Liver (tissue), 3 donors: ENCODE results near the gene TTLL7.

Source experiments
- EGR1 ChIP-seq, 2 donors: IDR thresholded peaks; 2 replicates each; pipeline ENCODE4 v1.6.1; 2016 to 2018; ENCODE audit warnings: antibody characterized with exemption in 2 of 2, low read depth in 2 of 2
- FOXA1 ChIP-seq: IDR thresholded peaks from 2 replicates; pipeline ENCODE4 v1.6.1; 2016; ENCODE audit warnings: antibody characterized with exemption
- YY1 ChIP-seq: IDR thresholded peaks from 2 replicates; pipeline ENCODE4 v1.6.1; 2016; ENCODE audit warnings: antibody characterized with exemption, mild to moderate bottlenecking
- TF ChIP-seq, protein P1 (sequence below): fragments of 150-350 bp; IDR thresholded peaks from 2 replicates; pipeline ENCODE4 v1.5.1; 2017; ENCODE audit warnings: improper control_type of control experiment, low read depth, low read length; ENCODE audit not compliant: missing input control
- TF ChIP-seq, protein P2 (sequence below): IDR thresholded peaks from 2 replicates; pipeline ENCODE4 v1.6.1; 2016; ENCODE audit warnings: antibody characterized with exemption
- TF ChIP-seq, protein P3 (sequence below): IDR thresholded peaks from 2 replicates; pipeline ENCODE4 v1.6.1; 2016; ENCODE audit warnings: antibody characterized with exemption
- TF ChIP-seq, protein P4 (sequence below): IDR thresholded peaks from 2 replicates; pipeline ENCODE4 v1.6.1; 2016; ENCODE audit warnings: antibody characterized with exemption
- TF ChIP-seq, protein P5 (sequence below): IDR thresholded peaks from 2 replicates; pipeline ENCODE4 v1.6.1; 2016; ENCODE audit warnings: antibody characterized with exemption, mild to moderate bottlenecking
- donor health status: healthy.
- donor health status: healthy.

DNA sequence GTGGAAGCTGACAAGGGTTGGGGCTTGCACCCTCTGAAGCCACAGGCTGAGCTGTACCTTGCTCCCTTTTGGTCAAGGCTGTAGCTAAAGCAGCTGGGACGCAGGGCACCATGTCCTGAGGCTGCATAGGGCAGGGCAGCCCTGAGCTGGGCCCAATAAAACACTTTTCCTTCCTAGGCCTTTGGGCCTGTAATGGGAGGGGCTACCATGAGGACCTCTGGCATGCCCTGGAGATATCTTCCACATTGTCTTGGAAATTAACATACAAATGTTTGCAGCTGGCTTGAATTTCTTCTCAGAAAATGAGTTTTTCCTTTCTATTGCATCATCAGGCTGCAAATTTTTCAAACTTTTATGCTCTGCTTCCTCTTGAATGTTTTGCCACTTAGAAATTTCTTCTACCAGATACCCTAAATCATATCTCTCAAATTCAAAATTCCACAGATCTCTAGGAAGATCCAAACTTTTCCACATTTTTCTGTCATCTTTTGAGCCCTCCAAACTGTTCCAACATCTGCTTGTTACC, 32.9 kb upstream of the TTLL7 start:
- TF ChIP-seq, protein P1, sequence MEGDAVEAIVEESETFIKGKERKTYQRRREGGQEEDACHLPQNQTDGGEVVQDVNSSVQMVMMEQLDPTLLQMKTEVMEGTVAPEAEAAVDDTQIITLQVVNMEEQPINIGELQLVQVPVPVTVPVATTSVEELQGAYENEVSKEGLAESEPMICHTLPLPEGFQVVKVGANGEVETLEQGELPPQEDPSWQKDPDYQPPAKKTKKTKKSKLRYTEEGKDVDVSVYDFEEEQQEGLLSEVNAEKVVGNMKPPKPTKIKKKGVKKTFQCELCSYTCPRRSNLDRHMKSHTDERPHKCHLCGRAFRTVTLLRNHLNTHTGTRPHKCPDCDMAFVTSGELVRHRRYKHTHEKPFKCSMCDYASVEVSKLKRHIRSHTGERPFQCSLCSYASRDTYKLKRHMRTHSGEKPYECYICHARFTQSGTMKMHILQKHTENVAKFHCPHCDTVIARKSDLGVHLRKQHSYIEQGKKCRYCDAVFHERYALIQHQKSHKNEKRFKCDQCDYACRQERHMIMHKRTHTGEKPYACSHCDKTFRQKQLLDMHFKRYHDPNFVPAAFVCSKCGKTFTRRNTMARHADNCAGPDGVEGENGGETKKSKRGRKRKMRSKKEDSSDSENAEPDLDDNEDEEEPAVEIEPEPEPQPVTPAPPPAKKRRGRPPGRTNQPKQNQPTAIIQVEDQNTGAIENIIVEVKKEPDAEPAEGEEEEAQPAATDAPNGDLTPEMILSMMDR: no peak
- TF ChIP-seq, protein P2, sequence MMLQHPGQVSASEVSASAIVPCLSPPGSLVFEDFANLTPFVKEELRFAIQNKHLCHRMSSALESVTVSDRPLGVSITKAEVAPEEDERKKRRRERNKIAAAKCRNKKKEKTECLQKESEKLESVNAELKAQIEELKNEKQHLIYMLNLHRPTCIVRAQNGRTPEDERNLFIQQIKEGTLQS: no peak
- TF ChIP-seq, protein P3, sequence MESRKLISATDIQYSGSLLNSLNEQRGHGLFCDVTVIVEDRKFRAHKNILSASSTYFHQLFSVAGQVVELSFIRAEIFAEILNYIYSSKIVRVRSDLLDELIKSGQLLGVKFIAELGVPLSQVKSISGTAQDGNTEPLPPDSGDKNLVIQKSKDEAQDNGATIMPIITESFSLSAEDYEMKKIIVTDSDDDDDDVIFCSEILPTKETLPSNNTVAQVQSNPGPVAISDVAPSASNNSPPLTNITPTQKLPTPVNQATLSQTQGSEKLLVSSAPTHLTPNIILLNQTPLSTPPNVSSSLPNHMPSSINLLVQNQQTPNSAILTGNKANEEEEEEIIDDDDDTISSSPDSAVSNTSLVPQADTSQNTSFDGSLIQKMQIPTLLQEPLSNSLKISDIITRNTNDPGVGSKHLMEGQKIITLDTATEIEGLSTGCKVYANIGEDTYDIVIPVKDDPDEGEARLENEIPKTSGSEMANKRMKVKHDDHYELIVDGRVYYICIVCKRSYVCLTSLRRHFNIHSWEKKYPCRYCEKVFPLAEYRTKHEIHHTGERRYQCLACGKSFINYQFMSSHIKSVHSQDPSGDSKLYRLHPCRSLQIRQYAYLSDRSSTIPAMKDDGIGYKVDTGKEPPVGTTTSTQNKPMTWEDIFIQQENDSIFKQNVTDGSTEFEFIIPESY: no peak
- TF ChIP-seq, protein P4, sequence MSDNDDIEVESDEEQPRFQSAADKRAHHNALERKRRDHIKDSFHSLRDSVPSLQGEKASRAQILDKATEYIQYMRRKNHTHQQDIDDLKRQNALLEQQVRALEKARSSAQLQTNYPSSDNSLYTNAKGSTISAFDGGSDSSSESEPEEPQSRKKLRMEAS: no peak
- TF ChIP-seq YY1 (no peak), FOXA1 (no peak), EGR1 (IDR thresholded peaks at IDR 0.05; ENCODE audit: low read depth in 2 of 2) (no peak)
- TF ChIP-seq, protein P5, sequence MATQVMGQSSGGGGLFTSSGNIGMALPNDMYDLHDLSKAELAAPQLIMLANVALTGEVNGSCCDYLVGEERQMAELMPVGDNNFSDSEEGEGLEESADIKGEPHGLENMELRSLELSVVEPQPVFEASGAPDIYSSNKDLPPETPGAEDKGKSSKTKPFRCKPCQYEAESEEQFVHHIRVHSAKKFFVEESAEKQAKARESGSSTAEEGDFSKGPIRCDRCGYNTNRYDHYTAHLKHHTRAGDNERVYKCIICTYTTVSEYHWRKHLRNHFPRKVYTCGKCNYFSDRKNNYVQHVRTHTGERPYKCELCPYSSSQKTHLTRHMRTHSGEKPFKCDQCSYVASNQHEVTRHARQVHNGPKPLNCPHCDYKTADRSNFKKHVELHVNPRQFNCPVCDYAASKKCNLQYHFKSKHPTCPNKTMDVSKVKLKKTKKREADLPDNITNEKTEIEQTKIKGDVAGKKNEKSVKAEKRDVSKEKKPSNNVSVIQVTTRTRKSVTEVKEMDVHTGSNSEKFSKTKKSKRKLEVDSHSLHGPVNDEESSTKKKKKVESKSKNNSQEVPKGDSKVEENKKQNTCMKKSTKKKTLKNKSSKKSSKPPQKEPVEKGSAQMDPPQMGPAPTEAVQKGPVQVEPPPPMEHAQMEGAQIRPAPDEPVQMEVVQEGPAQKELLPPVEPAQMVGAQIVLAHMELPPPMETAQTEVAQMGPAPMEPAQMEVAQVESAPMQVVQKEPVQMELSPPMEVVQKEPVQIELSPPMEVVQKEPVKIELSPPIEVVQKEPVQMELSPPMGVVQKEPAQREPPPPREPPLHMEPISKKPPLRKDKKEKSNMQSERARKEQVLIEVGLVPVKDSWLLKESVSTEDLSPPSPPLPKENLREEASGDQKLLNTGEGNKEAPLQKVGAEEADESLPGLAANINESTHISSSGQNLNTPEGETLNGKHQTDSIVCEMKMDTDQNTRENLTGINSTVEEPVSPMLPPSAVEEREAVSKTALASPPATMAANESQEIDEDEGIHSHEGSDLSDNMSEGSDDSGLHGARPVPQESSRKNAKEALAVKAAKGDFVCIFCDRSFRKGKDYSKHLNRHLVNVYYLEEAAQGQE: no peak
